Measurements from ENCODE around the gene TBL1X. TPM values are rescaled to one million over a fixed set of nuclear protein-coding genes. Genes with fewer than 3 reads are reported as not detected.

The TBL1X gene
- total and polyA plus RNA-seq, 2 of the 13 experiments (the other 11 are each of a cell fraction or from before 2014, with no cell fraction given), result 17.6 to 19.9 TPM

- DNase-seq (ENCODE audit: low spot score) (no peak), FAIRE-seq (no peak), ATAC-seq (no peak)
- ChIA-PET POLR2A (no interaction called here), CTCF (ENCODE audit: low intra/inter-chr PET ratio, low total read pairs) (no interaction called here)
- Histone ChIP-seq H3K27me3 (ENCODE audit: control insufficient read depth in 1 of 2, insufficient read depth in 2 of 2, low read length in 2 of 2) (no peaks in the 10 kb centered on the region), H3K4me2 (ENCODE audit: low read depth, low read length) (no peak overlapping the region), H3K9me3 (ENCODE audit: low read length) (no peaks in the 10 kb centered on the region), H3K79me2 (ENCODE audit: insufficient read depth, low read length) (peaks cover 2% of the 10 kb centered on the region), H4K20me1 (ENCODE audit: insufficient read depth, low read length) (peaks cover 12% of the 10 kb centered on the region; the same call in 1 of the 2 replicates), H3K4me3 (replicated peaks in 1 of 3; ENCODE audit: insufficient read depth in 1 of 3, low read depth in 2 of 3, low read length in 3 of 3) (no peak overlapping the region), H3K27ac (ENCODE audit: extremely low read length, insufficient read depth, low read length) (no peak overlapping the region), H3K36me3 (replicated peaks in 1 of 2; ENCODE audit: control insufficient read depth in 1 of 2, insufficient read depth in 2 of 2, low read length in 2 of 2) (no peaks in the 10 kb centered on the region; a peak in 1 of 5 replicates), H2AFZ (ENCODE audit: low read length) (no peak overlapping the region), H3K9ac (ENCODE audit: insufficient read depth, low read depth, low read length) (no peak overlapping the region), H3K4me1 (ENCODE audit: insufficient read depth, low read length) (no peaks in the 10 kb centered on the region)
- no TSS peak for BruUV-seq (replicated peaks)
- TF ChIP-seq KDM1A (CRISPR knock-in tag; IDR thresholded peaks at IDR 0.05), result no peak
- no peak for TF ChIP-seq ZNF605 (CRISPR knock-in tag; IDR thresholded peaks at IDR 0.05)
- TF ChIP-seq ZNF614 (CRISPR knock-in tag; IDR thresholded peaks at IDR 0.05; ENCODE audit: borderline replicate concordance), result no peak
- TF ChIP-seq SPEN (CRISPR knock-in tag; IDR thresholded peaks at IDR 0.05; ENCODE audit: low read depth), result no peak
- TF ChIP-seq CCDC6 (CRISPR knock-in tag; IDR thresholded peaks at IDR 0.05), result no peak
- no peak for TF ChIP-seq ZBTB49 (CRISPR knock-in tag; IDR thresholded peaks at IDR 0.05; ENCODE audit: borderline replicate concordance)
- TF ChIP-seq CREBL2 (CRISPR knock-in tag; IDR thresholded peaks at IDR 0.05; ENCODE audit: borderline replicate concordance), result no peak
- TF ChIP-seq NR0B2 (CRISPR knock-in tag; IDR thresholded peaks at IDR 0.05), result no peak
- TF ChIP-seq MEIS2 (CRISPR knock-in tag; IDR thresholded peaks at IDR 0.05), result no peak
- TF ChIP-seq NFYB (CRISPR knock-in tag; IDR thresholded peaks at IDR 0.05), result no peak
- no peak for TF ChIP-seq MIER2 (CRISPR knock-in tag; IDR thresholded peaks at IDR 0.05)
- no peak for TF ChIP-seq GABPB1 (CRISPR knock-in tag; IDR thresholded peaks at IDR 0.05)
- no peak for TF ChIP-seq SMARCC2 (IDR thresholded peaks at IDR 0.05)
- no peak for TF ChIP-seq BATF2 (CRISPR knock-in tag; IDR thresholded peaks at IDR 0.05)
- TF ChIP-seq STAG1 (CRISPR knock-in tag; IDR thresholded peaks at IDR 0.05), result no peak
- TF ChIP-seq BRD4 (CRISPR knock-in tag; IDR thresholded peaks at IDR 0.05), result no peak
- intact Hi-C loops (cut with micrococcal nuclease; ENCODE audit: unreplicated experiment) (loop anchor here (10.0 kb wide), 1 partner anchor 154 kb away; the partner anchor contains the start of gene TBL1X), in situ Hi-C loops (cut with HindIII; ENCODE audit: extremely low pct_ligation_motif_present, low pct_unique_long_range_greater_than_20kb) (no loop called here)
- WGBS (ENCODE audit: low lambda C conversion rate), result 95% methylated on average over 1 of the region's 5 CpGs
Observed at GRCh38 chrX:9619133-9619532, 154.3 kb downstream of the TBL1X start.
